Stromal cell of bone marrow (primary cell): ENCODE measurements around the gene LRBA.
"Not testable (repeated sequence)": the region's sequence is repeated elsewhere in the genome, so short reads cannot be mapped to it uniquely, and the experiment has no call there.

Experiments
- DNase-seq: peaks from one replicate; pipeline ENCODE4 v3.0.0-alpha.2; 2012; ENCODE audit warnings: low read depth

Gene LRBA

DNA sequence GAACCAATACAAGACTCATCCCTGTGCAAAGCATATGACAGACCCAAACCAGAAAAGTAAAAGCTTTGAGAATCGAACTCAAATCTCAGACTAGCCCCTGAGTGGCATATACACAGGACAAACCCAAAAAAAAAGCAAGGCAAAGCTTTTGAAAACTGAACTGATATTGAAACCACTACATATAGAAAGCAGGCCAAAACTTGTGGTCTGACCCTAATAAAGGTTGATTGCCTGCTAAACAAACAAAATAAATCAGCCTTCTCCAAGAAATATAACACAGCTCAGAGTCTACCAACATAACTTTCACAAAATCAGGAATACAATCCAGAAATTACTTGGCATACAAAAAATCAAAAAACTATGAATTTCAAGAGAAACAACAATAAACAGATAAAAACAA lies 40.3 kb downstream of the LRBA start:
- no peak for DNase-seq

DNA sequence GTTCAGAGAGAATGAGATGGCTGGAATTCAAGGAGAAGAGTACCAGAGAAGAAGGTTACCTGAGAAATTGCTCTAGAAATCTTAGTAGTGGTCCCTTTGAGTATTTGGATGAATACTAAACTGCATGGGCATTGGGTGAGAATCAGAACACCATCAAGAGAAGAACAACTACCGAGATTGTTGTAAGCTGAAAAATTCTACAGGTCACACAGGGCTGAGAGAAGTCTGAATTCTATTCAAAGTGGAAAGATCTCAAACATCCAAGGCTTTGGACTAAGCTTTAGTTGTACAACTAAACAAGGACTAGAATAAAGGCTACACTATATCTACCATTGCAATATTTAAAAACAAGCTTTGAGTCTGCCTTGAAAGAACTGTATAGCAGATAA lies 40.8 kb downstream of the LRBA start:
- no peak for DNase-seq

DNA sequence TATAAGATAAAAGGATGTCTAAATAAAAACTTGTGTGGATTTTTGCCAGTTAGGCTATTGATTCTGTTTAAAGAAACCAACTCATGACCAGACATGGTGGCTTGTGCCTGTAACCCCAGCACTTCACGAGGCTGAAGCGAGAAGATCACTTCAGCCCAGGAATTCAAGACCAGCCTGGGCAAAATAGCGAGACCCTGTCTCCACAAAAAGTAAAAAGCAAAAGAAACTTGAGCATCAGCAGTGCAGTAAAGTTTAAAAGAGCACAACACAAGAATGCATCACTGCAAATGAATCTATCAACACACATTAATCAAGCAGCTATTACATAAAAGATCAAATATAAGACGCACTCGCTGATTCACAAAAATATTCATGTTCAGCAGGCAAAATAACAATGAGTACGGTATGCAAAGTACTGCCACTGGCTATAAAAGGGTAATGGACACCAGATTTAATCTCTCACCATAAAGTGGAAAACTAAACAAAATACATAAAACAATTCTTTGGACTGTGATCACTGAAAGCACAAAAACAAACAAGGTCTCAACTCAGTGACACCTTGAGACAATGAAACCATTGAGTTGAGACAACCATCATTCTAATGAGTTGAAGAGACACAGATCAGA lies 41.3 kb downstream of the LRBA start:
- DNase-seq, result no peak

DNA sequence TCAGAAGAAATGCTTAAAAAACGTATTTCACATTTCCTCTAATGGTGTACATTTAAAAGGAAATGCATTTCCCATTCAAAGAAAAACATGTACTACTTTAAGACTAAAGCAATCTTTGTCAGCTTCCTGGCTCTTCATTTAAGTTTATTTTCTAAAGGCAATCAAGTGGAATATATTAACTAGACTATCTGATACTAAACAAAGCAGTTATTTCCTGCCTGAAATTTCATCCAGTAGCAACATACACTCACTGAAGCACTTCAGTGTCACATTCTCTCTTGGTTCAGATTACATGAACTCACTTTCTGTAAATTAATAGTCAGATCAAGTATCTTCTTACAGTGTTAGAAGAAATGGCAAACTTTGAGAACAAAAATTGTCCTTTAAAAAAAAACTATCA lies 42.5 kb downstream of the LRBA start:
- no peak for DNase-seq

DNA sequence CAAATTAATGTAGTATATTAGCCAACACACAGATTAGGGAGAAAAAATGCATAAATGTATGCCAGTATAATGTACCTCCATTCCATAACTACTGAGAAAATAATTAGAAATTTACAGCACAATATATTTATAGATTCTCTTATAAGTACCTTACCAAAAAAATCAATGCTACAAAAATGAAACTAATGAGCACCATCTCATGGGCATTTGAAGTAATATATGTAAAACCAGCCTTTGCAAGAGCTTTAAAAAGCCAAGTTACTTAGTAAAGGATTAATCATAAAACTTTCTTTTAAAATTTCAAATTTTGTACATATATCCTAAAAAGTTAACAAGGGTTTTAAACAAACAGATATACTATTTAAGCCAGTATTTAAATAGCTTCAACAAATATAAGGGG lies 43.2 kb downstream of the LRBA start:
- DNase-seq, result no peak

DNA sequence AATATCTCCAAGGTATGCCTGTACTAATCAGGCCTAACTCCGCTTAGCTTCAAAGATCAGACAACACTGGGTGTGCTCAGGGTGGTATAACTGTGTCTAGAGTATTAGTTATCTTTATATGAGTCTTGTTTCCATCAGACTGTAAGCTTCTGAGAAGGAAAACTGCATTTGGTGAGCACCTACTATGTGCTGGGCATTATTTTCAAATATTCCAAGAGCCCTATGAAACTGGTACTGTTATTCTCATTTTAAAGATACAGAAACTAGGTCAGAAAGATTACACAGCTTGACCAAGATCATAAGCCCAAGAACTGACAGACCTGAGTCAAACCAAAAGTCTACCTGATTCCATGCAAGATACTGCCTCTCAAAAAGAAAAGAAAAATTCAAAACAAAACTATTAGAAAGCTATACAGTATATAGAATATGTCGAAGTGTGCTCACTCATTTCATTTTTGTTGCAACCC lies 44.4 kb downstream of the LRBA start:
- DNase-seq, result no peak

DNA sequence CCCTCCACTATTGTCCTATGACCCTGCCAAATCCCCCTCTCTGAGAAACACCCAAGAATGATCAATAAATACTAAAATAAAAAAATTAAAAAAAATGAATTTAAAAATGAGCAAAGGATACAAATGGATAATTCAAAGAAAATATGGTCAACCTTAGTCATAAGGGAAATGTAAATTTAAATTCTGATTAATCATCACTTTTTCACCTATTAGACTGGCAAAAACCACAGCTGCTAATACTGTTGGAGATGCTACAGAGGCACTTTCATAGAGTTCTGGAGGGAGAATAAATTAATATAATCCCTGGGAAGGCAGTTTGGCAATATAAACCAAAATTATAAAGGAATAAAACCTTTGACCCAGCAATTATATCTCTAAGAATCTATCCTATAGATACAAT lies 50.3 kb downstream of the LRBA start:
- DNase-seq, result no peak

DNA sequence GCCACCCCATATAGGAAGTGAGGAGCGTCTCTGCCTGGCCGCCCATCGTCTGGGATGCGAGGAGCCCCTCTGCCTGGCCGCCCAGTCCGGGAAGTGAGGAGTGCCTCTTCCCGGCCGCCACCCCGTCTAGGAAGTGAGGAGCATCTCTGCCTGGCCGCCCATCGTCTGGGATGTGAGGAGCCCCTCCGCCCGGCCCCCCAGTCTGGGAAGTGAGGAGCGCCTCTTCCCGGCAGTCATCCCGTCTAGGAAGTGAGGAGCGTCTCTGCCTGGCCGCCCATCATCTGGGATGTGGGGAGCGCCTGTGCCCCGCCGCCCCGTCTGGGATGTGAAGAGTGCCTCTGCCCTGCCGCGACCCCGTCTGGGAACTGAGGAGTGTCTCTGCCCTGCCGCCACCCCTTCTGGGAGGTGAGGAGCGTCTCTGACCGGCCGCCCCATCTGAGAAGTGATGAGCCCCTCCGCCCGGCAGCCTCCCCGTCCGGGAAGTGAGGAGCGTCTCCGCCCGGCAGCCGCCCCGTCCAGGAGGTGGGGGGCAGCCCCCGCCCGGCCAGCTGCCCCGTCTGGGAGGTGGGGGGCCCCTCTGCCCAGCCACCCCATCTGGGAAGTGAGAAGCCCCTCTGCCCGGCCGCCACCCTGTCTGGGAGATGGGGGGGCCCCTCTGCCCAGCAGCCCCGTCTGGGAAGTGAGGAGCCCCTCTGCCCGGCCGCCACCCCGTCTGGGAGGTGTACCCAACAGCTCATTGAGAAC lies 51.3 kb downstream of the LRBA start:
- DNase-seq, result not testable (repeated sequence)

DNA sequence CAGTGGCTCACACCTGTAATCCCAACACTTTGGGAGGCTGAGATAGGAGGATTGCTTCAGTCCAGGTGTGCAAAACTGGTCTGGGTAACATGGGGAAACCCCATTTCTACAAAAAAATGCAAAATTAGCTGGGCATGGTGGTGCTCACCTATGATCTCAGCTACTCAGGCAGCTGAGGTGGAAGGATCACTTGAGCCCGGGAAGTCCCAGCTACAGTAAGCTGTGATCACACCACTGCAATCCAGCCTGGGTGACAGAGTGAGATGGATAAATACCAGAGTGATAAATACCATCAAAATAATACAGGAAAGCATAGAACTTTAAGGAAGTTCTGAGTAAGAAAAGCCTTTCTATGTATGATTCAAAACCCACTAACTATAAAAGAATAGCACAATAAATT lies 52.8 kb downstream of the LRBA start:
- no peak for DNase-seq

DNA sequence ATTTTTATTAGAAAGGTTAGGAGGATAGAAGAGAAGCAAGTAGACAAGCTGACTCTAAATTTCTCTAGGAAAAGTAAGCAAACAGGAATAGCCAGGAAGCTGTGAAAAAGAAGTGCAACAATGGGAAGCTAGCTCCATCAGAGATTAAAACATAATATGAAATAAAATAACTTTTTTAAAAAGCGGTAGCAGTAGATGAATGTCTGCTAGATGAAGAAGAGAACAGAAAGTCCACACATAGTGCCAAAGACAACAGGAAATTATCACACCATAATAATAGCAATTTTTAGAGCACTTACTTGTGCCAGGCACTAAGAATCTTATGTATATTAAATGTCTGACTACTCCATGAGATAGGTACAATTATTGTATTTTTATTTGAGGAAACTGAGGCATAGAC lies 53.5 kb downstream of the LRBA start:
- no peak for DNase-seq

DNA sequence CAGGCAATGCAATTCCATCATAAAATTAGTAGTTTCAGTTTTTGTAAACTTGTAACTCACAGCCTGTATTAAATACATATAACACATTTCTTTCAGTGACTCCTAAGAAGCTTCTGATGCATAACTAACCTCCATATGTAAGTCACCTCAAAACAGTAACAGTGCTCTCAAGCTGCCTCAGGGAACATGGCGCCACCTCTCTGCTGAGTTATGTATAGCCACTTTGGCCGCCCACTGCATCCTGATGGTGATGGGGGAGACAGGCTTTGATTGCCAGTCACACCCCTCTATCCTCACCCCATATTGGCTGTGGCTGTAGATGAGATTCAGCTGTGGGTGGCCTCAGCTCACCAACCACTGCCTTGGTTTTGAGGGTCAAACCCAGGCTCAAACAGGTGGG lies 54.3 kb downstream of the LRBA start:
- no peak for DNase-seq

DNA sequence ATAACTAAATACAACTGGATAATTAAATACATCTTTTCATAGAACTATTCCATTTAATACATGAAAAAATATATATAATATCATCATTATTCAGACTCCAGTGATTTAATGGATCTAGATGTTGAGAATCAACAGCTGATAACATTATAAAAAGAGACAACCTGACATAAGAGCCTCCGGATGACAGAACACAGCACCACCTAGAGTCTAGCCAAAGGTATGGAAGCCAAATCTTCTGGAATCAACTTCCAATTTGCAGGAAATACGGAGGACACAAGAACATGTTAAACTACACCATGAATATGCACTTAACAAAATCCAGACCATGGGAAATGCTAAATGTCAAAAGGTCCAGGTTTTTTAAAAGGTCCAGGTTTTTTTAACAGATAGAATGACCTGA lies 55.0 kb downstream of the LRBA start:
- DNase-seq, result peak; percentile 14

DNA sequence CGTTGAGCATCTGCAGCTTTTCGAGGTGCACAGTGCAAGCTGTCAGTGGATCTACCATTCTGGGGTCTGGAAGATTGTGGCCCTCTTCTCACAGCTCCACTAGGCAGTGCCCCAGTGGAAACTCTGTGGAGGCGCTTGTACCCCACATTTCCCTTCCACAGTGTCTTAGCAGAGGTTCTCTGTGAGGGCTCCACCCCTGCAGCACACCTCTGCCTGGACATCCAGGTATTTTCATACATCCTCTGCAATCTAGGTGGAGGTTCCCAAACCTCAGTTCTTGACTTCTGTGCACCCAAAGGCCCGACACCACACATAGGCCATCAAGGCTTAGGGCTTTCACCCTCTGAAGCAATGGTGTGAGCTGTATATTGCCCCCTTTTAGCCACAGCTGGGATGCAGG lies 57.1 kb downstream of the LRBA start:
- not testable (repeated sequence) for DNase-seq

DNA sequence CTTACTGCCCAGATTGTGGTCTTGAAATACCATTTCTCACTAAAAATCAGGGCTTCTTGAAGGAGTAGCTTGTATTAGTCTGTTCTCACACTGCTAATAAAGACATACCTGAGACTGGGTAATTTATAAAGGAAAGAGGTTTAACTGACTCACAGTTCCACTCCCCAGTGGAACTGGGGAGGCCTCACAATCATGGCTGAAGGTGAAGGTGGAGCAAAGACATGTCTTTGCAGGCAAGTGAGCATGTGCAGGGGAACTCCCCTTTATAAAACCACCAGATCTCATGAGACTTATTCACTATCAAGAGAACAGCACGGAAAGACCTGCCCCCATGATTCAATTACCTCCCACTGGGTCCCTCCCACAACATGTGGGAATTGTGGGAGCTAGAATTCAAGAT lies 58.0 kb downstream of the LRBA start:
- not testable (repeated sequence) for DNase-seq

DNA sequence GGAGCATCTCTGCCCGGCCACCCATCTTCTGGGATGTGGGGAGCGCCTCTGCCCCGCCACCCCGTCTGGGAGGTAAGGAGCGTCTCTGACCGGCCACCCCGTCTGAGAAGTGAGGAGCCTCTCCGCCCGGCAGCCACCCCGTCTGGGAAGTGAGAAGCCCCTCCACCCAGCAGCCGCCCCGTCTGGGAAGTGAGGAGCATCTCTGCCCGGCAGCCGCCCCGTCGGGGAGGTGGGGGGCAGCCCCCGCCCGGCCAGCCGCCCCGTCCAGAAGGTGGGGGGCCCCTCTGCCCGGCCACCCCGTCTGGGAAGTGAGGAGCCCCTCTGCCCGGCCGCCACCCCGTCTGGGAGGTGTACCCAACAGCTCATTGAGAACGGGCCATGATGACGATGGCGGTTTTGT lies 61.2 kb downstream of the LRBA start:
- not testable (repeated sequence) for DNase-seq

DNA sequence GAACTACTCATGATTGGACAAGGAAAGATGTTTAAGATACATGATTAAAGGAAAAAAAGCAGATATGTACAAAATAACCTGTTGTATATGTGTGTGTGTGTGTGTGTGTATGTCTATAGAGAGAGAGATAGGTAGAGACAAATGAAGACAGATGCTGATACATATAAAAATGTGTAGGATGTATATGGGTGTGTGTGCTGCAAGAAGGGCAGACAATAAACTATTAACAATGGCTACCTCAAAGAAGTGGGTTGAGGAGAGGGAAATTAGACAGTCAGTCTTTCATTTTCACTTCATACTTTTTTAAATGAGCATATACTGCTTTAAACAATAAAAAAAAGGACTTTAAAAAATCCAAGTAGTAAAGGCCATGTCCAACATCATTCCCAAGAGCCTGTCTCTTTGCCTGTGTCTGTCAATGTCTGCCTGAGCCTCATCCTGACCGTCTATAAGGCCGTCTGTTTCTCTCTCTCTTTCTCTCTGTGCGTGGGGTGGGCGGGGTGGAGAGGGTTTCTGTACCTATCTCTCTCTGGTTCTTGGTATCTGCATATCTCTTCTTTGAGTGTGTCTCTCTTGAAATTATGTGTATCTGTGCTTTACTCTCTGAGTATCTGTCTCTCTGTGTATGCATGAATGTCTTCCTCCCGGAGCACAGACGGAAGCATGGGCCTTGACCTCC lies 62.8 kb downstream of the LRBA start:
- no peak for DNase-seq

DNA sequence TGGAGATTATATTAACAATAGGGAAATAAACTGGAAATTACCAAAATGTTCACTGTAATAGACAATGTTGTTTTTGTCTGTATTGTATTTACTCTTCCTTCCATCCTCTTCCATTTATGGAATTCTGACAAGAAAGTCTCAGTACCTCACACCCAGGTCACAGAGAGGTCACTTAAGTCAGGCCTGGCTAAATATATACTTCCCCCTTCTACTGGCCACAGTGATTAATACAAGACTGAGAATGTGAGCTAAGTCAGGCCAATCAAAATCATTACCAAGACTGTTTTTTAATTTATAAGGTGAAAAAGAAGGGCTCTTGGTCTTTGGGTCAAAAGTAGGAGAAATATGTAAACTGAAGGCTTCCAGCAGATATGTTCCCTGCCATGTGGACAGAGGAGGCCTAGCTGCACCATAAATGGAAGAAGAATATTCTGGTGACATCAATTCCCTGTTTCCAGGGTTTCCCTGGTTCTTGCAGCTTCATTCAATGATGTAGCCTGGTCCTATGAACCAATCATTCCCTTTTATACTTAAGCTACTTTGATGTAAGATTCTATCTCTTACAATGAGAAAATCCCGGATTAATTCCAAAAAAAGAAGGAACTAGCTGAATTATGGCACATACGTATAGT lies 64.3 kb downstream of the LRBA start:
- no peak for DNase-seq

DNA sequence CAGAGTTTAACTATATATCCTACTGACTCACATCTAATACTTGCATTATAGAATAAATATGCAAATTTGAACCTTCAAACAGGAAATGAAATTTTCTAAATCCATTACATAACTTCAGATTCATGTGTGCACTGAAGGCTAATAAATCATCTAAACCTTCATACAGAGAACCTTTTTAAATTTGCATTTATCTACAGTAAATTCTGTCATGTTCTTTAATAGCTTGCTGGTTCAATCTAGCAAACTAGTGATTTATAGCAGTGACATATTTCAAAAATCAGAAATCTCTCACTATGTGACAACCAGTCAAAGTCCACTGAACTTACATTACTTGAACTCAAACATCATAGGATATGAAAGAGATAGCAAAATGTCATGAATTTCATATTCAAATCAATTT lies 65.1 kb downstream of the LRBA start:
- DNase-seq, result no peak

DNA sequence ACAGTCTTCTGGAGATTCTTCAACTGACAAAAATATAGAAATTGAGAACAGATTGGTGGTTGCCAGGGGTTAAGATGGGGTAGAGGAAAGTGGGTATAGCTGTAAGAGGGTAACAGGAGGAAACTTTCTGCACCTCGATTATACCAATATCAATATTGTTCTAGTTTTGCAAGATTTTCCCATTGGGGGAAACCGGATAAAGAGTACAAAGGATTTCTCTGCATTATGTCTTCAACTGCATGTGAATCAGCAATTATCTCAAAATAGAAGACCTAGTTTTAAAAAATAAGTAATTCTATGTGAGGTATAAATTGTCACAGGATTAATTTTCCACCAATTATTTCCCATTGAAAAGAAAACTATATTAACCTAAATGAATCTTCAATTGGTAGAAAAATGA lies 65.7 kb downstream of the LRBA start:
- DNase-seq, result no peak

DNA sequence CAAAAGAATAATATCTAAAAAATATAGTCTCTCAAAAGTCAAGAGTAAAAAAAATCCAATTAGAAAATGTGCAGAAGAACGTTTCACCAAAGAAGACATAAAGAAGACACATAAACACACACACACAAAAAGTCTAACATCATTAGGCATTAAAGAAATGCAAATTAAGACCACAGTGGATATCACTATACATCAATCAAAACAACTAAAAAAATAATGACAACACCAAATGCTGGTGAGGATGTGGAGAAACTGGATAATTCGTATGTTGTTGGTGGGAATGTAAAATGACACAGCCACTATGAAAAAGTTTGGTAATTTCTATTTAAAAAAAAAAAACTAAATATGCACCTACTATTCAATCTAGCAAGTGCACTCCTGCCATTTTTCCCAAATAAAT lies 66.4 kb downstream of the LRBA start:
- no peak for DNase-seq

DNA sequence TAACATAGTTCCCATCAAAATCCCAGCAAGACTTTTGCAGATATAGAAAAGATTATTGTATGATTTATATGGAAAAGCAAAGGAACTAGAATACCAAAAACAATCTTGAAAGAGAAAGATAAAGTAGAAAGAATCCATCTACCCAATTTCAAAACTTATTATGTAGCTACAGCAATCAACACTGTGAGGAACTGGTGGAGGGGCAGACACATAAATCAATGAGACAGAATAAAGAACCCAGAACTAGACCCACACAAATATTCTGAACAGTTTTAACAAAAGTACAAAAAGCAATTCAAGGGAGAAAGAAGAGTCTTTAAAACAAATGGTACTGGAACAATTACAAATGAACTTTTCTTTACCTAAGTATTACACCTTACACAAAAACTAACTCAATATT lies 67.0 kb downstream of the LRBA start:
- DNase-seq, result no peak

DNA sequence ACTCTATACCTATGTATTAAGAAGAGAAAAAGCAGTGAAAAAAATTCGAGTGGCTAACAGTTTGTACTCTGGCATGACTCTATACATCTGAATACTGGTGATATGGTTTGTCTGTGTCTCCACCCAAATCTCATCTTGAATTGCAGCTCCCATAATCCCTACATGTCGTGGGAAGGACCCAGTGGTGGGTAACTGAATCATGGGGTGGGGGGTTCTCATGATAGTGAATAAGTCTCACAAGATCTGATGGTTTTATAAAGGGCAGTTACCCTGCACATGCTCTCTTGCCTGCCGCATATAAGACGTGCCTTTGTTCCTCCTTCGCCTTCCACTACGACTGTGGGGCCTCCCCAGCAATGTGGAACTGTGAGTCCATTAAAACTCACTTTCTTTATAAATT lies 70.4 kb downstream of the LRBA start:
- DNase-seq, result no peak

DNA sequence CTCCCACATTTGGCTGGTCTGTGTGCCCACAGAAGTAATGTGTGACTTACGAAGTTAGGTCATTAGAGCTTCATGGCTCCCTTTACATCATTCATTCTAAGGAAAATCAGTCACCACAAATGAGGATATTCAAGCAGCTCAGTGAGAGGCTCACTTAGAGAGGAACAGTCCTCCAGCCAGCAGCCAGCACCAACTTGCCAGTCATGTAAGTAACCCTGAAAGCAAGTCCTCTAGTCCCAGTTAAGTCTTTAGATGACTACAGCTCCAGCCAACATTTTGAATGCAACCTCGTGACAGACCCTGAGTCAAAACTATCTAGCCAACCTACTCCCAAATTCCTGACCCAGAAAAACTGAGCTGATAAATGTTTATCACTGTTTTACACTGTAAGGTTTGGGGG lies 71.3 kb downstream of the LRBA start:
- no peak for DNase-seq
